Epithelial cell of esophagus (primary cell): ENCODE measurements around the gene MEAF6.

Experiments
- DNase-seq: peaks from one replicate; pipeline ENCODE4 v3.0.0; 2010; ENCODE audit warnings: low read depth
- H3K4me3 ChIP-seq: 2 replicates; pipeline ENCODE4 v1.5.1; 2011; ENCODE audit warnings: mild to moderate bottlenecking, low read length, control low read depth
- CTCF ChIP-seq: IDR thresholded peaks from 2 replicates; pipeline ENCODE4 v1.5.1; 2011; ENCODE audit warnings: low read depth, mild to moderate bottlenecking, low read length, control low read depth, inconsistent platforms; ENCODE audit not compliant: insufficient read depth; ENCODE audit errors: missing control alignments

MEAF6 gene

GRCh38 chr1:37502104-37502503 lies 12.5 kb downstream of the MEAF6 start:
- DNase-seq, result no peak
- TF ChIP-seq CTCF, result no peak
- H3K4me3 ChIP-seq, result no peak overlapping the region

- TF ChIP-seq CTCF, result no peak
- no peak overlapping the region for H3K4me3 ChIP-seq
- DNase-seq, result no peak
Measured at GRCh38 chr1:37501661-37502060, 12.9 kb downstream of the MEAF6 start.

- no peak for TF ChIP-seq CTCF
- DNase-seq, result peak; percentile 43
- H3K4me3 ChIP-seq, result no peak overlapping the region
Measured at GRCh38 chr1:37498872-37499617, 15.5 kb downstream of the MEAF6 start.

DNA sequence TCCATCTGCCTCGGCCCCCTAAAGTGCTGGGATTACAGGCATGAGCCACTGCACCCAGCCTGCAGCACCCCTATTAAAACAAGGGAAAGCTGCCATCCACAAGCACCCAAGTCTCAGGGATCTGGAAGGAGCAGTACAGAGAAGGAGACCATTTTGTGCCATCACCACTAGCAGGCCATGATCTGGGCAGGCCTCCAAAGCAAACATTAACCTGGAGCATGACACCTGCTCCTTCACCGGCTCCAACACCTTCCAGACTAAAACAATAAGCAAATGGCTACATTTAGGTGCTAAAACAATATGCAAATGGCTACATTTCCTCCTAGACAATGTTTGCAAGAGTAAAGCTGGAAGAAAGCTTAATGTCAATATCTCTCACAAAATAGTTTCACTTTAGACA lies 16.7 kb downstream of the MEAF6 start:
- no peak for TF ChIP-seq CTCF
- no peak overlapping the region for H3K4me3 ChIP-seq
- no peak for DNase-seq

- TF ChIP-seq CTCF, result no peak
- no peak for DNase-seq
- H3K4me3 ChIP-seq, result no peak overlapping the region
Measured at GRCh38 chr1:37495875-37496274, 18.7 kb downstream of the MEAF6 start.

- no peak overlapping the region for H3K4me3 ChIP-seq
- no peak for TF ChIP-seq CTCF
Measured at GRCh38 chr1:37493336-37494098, 21.0 kb downstream of the MEAF6 start.

More at GRCh38 chr1:37493336-37494098, 21.0 kb downstream of the MEAF6 start:
- DNase-seq, result no peak
